AG20443 (cell line): ENCODE data around the gene NEGR1.

ENCODE experiments used
- DNase-seq: peaks from one replicate; pipeline ENCODE4 v3.0.0; 2012; ENCODE audit warnings: low spot score, mixed read lengths

The NEGR1 gene

GRCh38 chr1:71687376-71687775, 595.0 kb downstream of the NEGR1 start:
- no peak for DNase-seq

- no peak for DNase-seq
Observed at GRCh38 chr1:71676979-71677925, 605.1 kb downstream of the NEGR1 start.

- no peak for DNase-seq
Observed at GRCh38 chr1:71668065-71668464, 614.3 kb downstream of the NEGR1 start.

- DNase-seq, result peak; percentile 24
Observed at GRCh38 chr1:71667216-71667615, 615.1 kb downstream of the NEGR1 start.

GRCh38 chr1:71666609-71667008, 615.7 kb downstream of the NEGR1 start:
- peak; percentile 12 for DNase-seq

- DNase-seq, result peak; percentile 37
Observed at GRCh38 chr1:71660411-71660810, 621.9 kb downstream of the NEGR1 start.

- peak; percentile 28 for DNase-seq
Observed at GRCh38 chr1:71657891-71658679, 624.3 kb downstream of the NEGR1 start.

GRCh38 chr1:71656902-71657301, 625.4 kb downstream of the NEGR1 start:
- peak; percentile 37 for DNase-seq

- DNase-seq, result no peak
Observed at GRCh38 chr1:71655604-71656003, 626.7 kb downstream of the NEGR1 start.

GRCh38 chr1:71653952-71654351, 628.4 kb downstream of the NEGR1 start:
- no peak for DNase-seq

- DNase-seq, result no peak
Observed at GRCh38 chr1:71651214-71651613, 631.1 kb downstream of the NEGR1 start.

- DNase-seq, result peak; percentile 6
Observed at GRCh38 chr1:71650119-71650518, 632.2 kb downstream of the NEGR1 start.

GRCh38 chr1:71649608-71650007, 632.7 kb downstream of the NEGR1 start:
- DNase-seq, result no peak

- no peak for DNase-seq
Observed at GRCh38 chr1:71647513-71648300, 634.6 kb downstream of the NEGR1 start.

- DNase-seq, result no peak
Observed at GRCh38 chr1:71645015-71645414, 637.3 kb downstream of the NEGR1 start.

- DNase-seq, result no peak
Observed at GRCh38 chr1:71641903-71642302, 640.4 kb downstream of the NEGR1 start.

GRCh38 chr1:71640998-71641397, 641.3 kb downstream of the NEGR1 start:
- no peak for DNase-seq

GRCh38 chr1:71640116-71640515, 642.2 kb downstream of the NEGR1 start:
- no peak for DNase-seq

GRCh38 chr1:71638081-71638766, 644.1 kb downstream of the NEGR1 start:
- peak; percentile 43 for DNase-seq

- no peak for DNase-seq
Observed at GRCh38 chr1:71635568-71635967, 646.8 kb downstream of the NEGR1 start.

- no peak for DNase-seq
Observed at GRCh38 chr1:71634159-71634558, 648.2 kb downstream of the NEGR1 start.

- no peak for DNase-seq
Observed at GRCh38 chr1:71630073-71630472, 652.3 kb downstream of the NEGR1 start.
